ENCODE data around the gene NELFA.
"Not testable (repeated sequence)": the region's sequence is repeated elsewhere in the genome, so short reads cannot be mapped to it uniquely, and the experiment has no call there.

Gene NELFA

DNA sequence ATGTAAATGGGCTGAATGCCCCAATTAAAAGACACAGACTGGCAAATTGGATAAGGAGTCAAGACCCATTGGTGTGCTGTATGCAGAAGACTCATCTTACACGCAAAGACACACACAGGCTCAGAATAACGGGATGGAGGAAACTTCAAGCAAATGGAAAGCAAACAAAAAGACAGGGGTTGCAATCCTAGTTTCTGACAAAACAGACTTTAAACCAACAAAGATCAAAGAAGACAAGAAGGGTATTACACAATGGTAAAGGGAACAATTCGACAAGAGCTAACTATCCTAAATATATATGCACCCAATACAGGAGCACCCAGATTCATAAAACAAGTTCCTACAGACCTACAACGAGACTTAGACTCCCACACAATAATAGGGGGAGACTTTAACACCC is 9.5 kb downstream of the NELFA start:
- not testable (repeated sequence) for H3K9ac ChIP-seq (ENCODE audit: low read depth, low read length, poor library complexity); H2BK120ac ChIP-seq (ENCODE audit: low read depth, low read length); H3K14ac ChIP-seq (ENCODE audit: low read length); H3K27ac ChIP-seq (replicated peaks; ENCODE audit: low read length); H2BK12ac ChIP-seq (ENCODE audit: low read length); DNase-seq (ENCODE audit: low spot score); H2AFZ ChIP-seq (ENCODE audit: low read length); H2BK5ac ChIP-seq (ENCODE audit: low read length); H2BK15ac ChIP-seq (ENCODE audit: low read length); H3K4me1 ChIP-seq (ENCODE audit: control insufficient read depth in 2 of 2, insufficient read depth in 1 of 2, low read depth in 1 of 2, low read length in 2 of 2); H3K4ac ChIP-seq (ENCODE audit: low read length); H3K27me3 ChIP-seq (ENCODE audit: control insufficient read depth in 3 of 3, insufficient read depth in 3 of 3, low read depth in 1 of 3, low read length in 3 of 3); H4K8ac ChIP-seq (ENCODE audit: low read depth, low read length); H3K4me3 ChIP-seq (ENCODE audit: low read length in 2 of 2); H3K79me1 ChIP-seq (ENCODE audit: low read depth, low read length); H2AK5ac ChIP-seq (ENCODE audit: low read depth, low read length); H4K91ac ChIP-seq (ENCODE audit: low read depth, low read length, poor library complexity); H3K4me2 ChIP-seq (ENCODE audit: insufficient read depth, low read length, poor library complexity, severe bottlenecking); H3K23ac ChIP-seq (ENCODE audit: low read depth, low read length, poor library complexity); H3K18ac ChIP-seq (ENCODE audit: low read length)
- Histone ChIP-seq H3K36me3 (replicated peaks in 1 of 2; ENCODE audit: control insufficient read depth in 2 of 2, insufficient read depth in 2 of 2, low read length in 2 of 2) (peaks cover 0 to 78% of the 10 kb centered on the region in 2 donors), H3K9me3 (replicated peaks in 1 of 2; ENCODE audit: control insufficient read depth in 2 of 2, insufficient read depth in 1 of 2, low read depth in 1 of 2, low read length in 2 of 2) (peaks cover 0 to 61% of the 10 kb centered on the region in 2 donors)
- no CpG with 5 or more reads among the region's 4 CpGs for WGBS, 2 donors (ENCODE audit: extremely low coverage in 2 of 2, insufficient read length in 2 of 2, insufficient replicate concordance in 1 of 2)

DNA sequence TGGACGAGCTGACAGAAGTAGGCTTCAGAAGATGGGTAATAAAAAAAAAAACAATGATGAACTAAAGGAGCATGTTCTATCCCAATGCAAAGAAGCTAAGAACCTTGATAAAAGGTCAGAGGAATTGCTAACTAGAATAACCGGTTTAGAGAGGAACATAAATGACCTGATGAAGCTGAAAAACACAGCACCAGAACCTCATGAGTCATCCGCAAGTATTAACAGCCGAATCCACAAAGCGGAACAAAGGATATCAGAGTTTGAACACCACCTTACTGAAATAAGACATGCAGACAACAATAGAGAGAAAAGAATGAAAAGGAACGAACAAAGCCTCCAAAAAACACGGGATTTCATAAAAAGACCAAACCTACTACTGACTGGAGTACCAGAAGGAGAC is 10.5 kb downstream of the NELFA start:
- H3K27ac ChIP-seq (replicated peaks; ENCODE audit: low read length): no peak overlapping the region
- H3K4me2 ChIP-seq (ENCODE audit: insufficient read depth, low read length, poor library complexity, severe bottlenecking): no peak overlapping the region
- H3K79me1 ChIP-seq (ENCODE audit: low read depth, low read length): peaks cover 7% of the 10 kb centered on the region

GRCh38 chr4:1997712-1998111 is 11.1 kb downstream of the NELFA start:
- H2AFZ ChIP-seq (ENCODE audit: low read length): no peak overlapping the region
- H2BK120ac ChIP-seq (ENCODE audit: low read depth, low read length): no peak overlapping the region
- H2BK15ac ChIP-seq (ENCODE audit: low read length): no peak overlapping the region
- H3K4me1 ChIP-seq (ENCODE audit: control insufficient read depth in 2 of 2, insufficient read depth in 1 of 2, low read depth in 1 of 2, low read length in 2 of 2): no peaks in the 10 kb centered on the region
- no peak overlapping the region for H4K8ac ChIP-seq (ENCODE audit: low read depth, low read length)
- no peak overlapping the region for H4K91ac ChIP-seq (ENCODE audit: low read depth, low read length, poor library complexity)
- H3K9ac ChIP-seq (ENCODE audit: low read depth, low read length, poor library complexity): no peak overlapping the region
- H3K4me3 ChIP-seq (ENCODE audit: low read length in 2 of 2): no peak overlapping the region
- peaks cover 0 to 62% of the 10 kb centered on the region in 2 donors for H3K36me3 ChIP-seq (replicated peaks in 1 of 2; ENCODE audit: control insufficient read depth in 2 of 2, insufficient read depth in 2 of 2, low read length in 2 of 2)
- no peak overlapping the region for H2AK5ac ChIP-seq (ENCODE audit: low read depth, low read length)
- H3K79me1 ChIP-seq (ENCODE audit: low read depth, low read length): peaks cover 9% of the 10 kb centered on the region
- no peak for DNase-seq (ENCODE audit: low spot score)
- H3K4ac ChIP-seq (ENCODE audit: low read length): no peak overlapping the region
- no peaks in the 10 kb centered on the region for H3K27me3 ChIP-seq (ENCODE audit: control insufficient read depth in 3 of 3, insufficient read depth in 3 of 3, low read depth in 1 of 3, low read length in 3 of 3)
- H3K4me2 ChIP-seq (ENCODE audit: insufficient read depth, low read length, poor library complexity, severe bottlenecking): no peak overlapping the region
- peaks cover 0 to 52% of the 10 kb centered on the region in 2 donors for H3K9me3 ChIP-seq (replicated peaks in 1 of 2; ENCODE audit: control insufficient read depth in 2 of 2, insufficient read depth in 1 of 2, low read depth in 1 of 2, low read length in 2 of 2)
- no CpG with 5 or more reads among the region's 4 CpGs for WGBS, 2 donors (ENCODE audit: extremely low coverage in 2 of 2, insufficient read length in 2 of 2, insufficient replicate concordance in 1 of 2)
- H3K27ac ChIP-seq (replicated peaks; ENCODE audit: low read length): no peak overlapping the region
- no peak overlapping the region for H3K18ac ChIP-seq (ENCODE audit: low read length)
- H2BK5ac ChIP-seq (ENCODE audit: low read length): no peak overlapping the region
- no peak overlapping the region for H3K14ac ChIP-seq (ENCODE audit: low read length)
- no peak overlapping the region for H2BK12ac ChIP-seq (ENCODE audit: low read length)
- no peak overlapping the region for H3K23ac ChIP-seq (ENCODE audit: low read depth, low read length, poor library complexity)

More for the DNA sequence above, 10.5 kb downstream of the NELFA start:
- H3K9me3 ChIP-seq (replicated peaks in 1 of 2; ENCODE audit: control insufficient read depth in 2 of 2, insufficient read depth in 1 of 2, low read depth in 1 of 2, low read length in 2 of 2): peaks cover 0 to 58% of the 10 kb centered on the region in 2 donors
- no peak overlapping the region for H4K91ac ChIP-seq (ENCODE audit: low read depth, low read length, poor library complexity)
- H3K9ac ChIP-seq (ENCODE audit: low read depth, low read length, poor library complexity): no peak overlapping the region
- peaks cover 0 to 68% of the 10 kb centered on the region in 2 donors for H3K36me3 ChIP-seq (replicated peaks in 1 of 2; ENCODE audit: control insufficient read depth in 2 of 2, insufficient read depth in 2 of 2, low read length in 2 of 2)
- H4K8ac ChIP-seq (ENCODE audit: low read depth, low read length): no peak overlapping the region
- no peak overlapping the region for H3K18ac ChIP-seq (ENCODE audit: low read length)
- H2AFZ ChIP-seq (ENCODE audit: low read length): no peak overlapping the region
- no peak for DNase-seq (ENCODE audit: low spot score)
- no peak overlapping the region for H3K23ac ChIP-seq (ENCODE audit: low read depth, low read length, poor library complexity)
- H3K27me3 ChIP-seq (ENCODE audit: control insufficient read depth in 3 of 3, insufficient read depth in 3 of 3, low read depth in 1 of 3, low read length in 3 of 3): no peaks in the 10 kb centered on the region
- H3K4me3 ChIP-seq (ENCODE audit: low read length in 2 of 2): no peak overlapping the region
- no peak overlapping the region for H3K14ac ChIP-seq (ENCODE audit: low read length)
- no peak overlapping the region for H2BK15ac ChIP-seq (ENCODE audit: low read length)
- no peak overlapping the region for H3K4ac ChIP-seq (ENCODE audit: low read length)
- no peaks in the 10 kb centered on the region for H3K4me1 ChIP-seq (ENCODE audit: control insufficient read depth in 2 of 2, insufficient read depth in 1 of 2, low read depth in 1 of 2, low read length in 2 of 2)
- H2BK120ac ChIP-seq (ENCODE audit: low read depth, low read length): no peak overlapping the region
- H2AK5ac ChIP-seq (ENCODE audit: low read depth, low read length): no peak overlapping the region
- no peak overlapping the region for H2BK5ac ChIP-seq (ENCODE audit: low read length)
- no peak overlapping the region for H2BK12ac ChIP-seq (ENCODE audit: low read length)
- no CpG with 5 or more reads among the region's 7 CpGs for WGBS, 2 donors (ENCODE audit: extremely low coverage in 2 of 2, insufficient read length in 2 of 2, insufficient replicate concordance in 1 of 2)

DNA sequence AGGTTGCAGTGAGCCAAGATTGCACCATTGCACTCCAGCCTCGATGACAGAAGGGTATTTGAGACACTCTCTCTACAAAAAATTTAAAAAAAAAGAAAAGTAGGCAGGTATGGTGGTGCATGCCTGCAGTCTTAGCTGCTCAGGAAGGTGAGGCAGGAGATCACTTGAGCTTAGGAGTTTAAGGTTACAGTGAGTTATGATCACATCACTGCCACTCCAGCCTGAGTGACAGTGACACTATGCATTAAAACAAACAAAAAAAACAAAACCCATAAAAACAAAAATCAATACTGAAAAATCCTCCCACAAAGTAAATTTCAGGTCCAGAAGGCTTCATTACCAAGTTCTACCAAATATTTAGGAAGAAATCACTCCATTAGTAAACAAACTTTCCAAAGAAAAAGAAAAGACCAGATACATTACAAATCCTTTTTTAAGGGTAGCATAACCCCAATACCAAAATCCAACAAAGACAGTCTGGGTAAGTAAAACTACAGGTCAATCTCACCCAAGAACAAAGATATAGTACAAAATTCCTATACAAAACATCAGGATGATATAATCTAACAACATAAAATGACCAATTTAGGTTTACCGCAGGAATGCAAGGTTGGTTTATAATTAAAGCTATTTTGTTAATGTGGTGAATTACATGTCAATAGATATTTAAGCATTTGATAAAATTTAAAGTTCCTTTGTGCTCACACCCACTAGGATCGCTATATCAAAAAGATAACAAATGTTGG is 11.7 kb downstream of the NELFA start:
- Histone ChIP-seq H4K91ac (ENCODE audit: low read depth, low read length, poor library complexity) (no peak overlapping the region), H3K14ac (ENCODE audit: low read length) (no peak overlapping the region)
- DNase-seq (ENCODE audit: low spot score): no peak

More for the DNA sequence above, 11.7 kb downstream of the NELFA start:
- Histone ChIP-seq H3K18ac (ENCODE audit: low read length) (no peak overlapping the region), H4K8ac (ENCODE audit: low read depth, low read length) (no peak overlapping the region), H3K23ac (ENCODE audit: low read depth, low read length, poor library complexity) (no peak overlapping the region), H3K9me3 (replicated peaks in 1 of 2; ENCODE audit: control insufficient read depth in 2 of 2, insufficient read depth in 1 of 2, low read depth in 1 of 2, low read length in 2 of 2) (peaks cover 0 to 52% of the 10 kb centered on the region in 2 donors), H3K27me3 (ENCODE audit: control insufficient read depth in 3 of 3, insufficient read depth in 3 of 3, low read depth in 1 of 3, low read length in 3 of 3) (no peaks in the 10 kb centered on the region), H2BK5ac (ENCODE audit: low read length) (no peak overlapping the region), H3K4me1 (ENCODE audit: control insufficient read depth in 2 of 2, insufficient read depth in 1 of 2, low read depth in 1 of 2, low read length in 2 of 2) (no peaks in the 10 kb centered on the region), H2BK120ac (ENCODE audit: low read depth, low read length) (no peak overlapping the region), H3K4me2 (ENCODE audit: insufficient read depth, low read length, poor library complexity, severe bottlenecking) (no peak overlapping the region), H3K9ac (ENCODE audit: low read depth, low read length, poor library complexity) (no peak overlapping the region), H3K4me3 (ENCODE audit: low read length in 2 of 2) (no peak overlapping the region), H2BK12ac (ENCODE audit: low read length) (no peak overlapping the region), H3K79me1 (ENCODE audit: low read depth, low read length) (peaks cover 16% of the 10 kb centered on the region), H2AK5ac (ENCODE audit: low read depth, low read length) (no peak overlapping the region), H2BK15ac (ENCODE audit: low read length) (no peak overlapping the region), H2AFZ (ENCODE audit: low read length) (no peak overlapping the region), H3K4ac (ENCODE audit: low read length) (no peak overlapping the region), H3K36me3 (replicated peaks in 1 of 2; ENCODE audit: control insufficient read depth in 2 of 2, insufficient read depth in 2 of 2, low read length in 2 of 2) (peaks cover 0 to 56% of the 10 kb centered on the region in 2 donors), H3K27ac (replicated peaks; ENCODE audit: low read length) (no peak overlapping the region)
- no CpG with 5 or more reads among the region's 3 CpGs for WGBS, 2 donors (ENCODE audit: extremely low coverage in 2 of 2, insufficient read length in 2 of 2, insufficient replicate concordance in 1 of 2)
